OCI-M2 (cell line): Measurements from ENCODE around the gene PARD3B.

Experiments used
- DNase-seq: peaks from one replicate; lab custom pipeline; 2025; ENCODE audit not compliant: unreplicated experiment; lab: John Stamatoyannopoulos, UW

PARD3B gene

GRCh38 chr2:205629091-205629776, 1084.0 kb downstream of the PARD3B start:
- DNase-seq: no peak

GRCh38 chr2:205633994-205634393, 1088.7 kb downstream of the PARD3B start:
- no peak for DNase-seq

GRCh38 chr2:205636549-205637319, 1091.5 kb downstream of the PARD3B start:
- DNase-seq: no peak

GRCh38 chr2:205637320-205637602, 1092.0 kb downstream of the PARD3B start:
- no peak for DNase-seq

GRCh38 chr2:205637779-205638503, 1092.7 kb downstream of the PARD3B start:
- no peak for DNase-seq

- DNase-seq: no peak
These were observed 1095.4 kb downstream of the PARD3B start for GRCh38 chr2:205640716-205641115.

GRCh38 chr2:205642599-205643356, 1097.5 kb downstream of the PARD3B start:
- DNase-seq: no peak

- DNase-seq: no peak
These were observed 1098.2 kb downstream of the PARD3B start for GRCh38 chr2:205643391-205643885.

GRCh38 chr2:205644018-205644417, 1098.7 kb downstream of the PARD3B start:
- DNase-seq: no peak

- DNase-seq: no peak
These were observed 1101.4 kb downstream of the PARD3B start for GRCh38 chr2:205646680-205647079.

- no peak for DNase-seq
These were observed 1105.2 kb downstream of the PARD3B start for GRCh38 chr2:205650450-205650849.

- DNase-seq: no peak
These were observed 1105.7 kb downstream of the PARD3B start for GRCh38 chr2:205650931-205651330.

GRCh38 chr2:205651719-205652118, 1106.4 kb downstream of the PARD3B start:
- no peak for DNase-seq

- no peak for DNase-seq
These were observed 1109.8 kb downstream of the PARD3B start for GRCh38 chr2:205654878-205655605.

GRCh38 chr2:205655779-205656456, 1110.6 kb downstream of the PARD3B start:
- DNase-seq: no peak

- no peak for DNase-seq
These were observed 1111.2 kb downstream of the PARD3B start for GRCh38 chr2:205656461-205656860.

- no peak for DNase-seq
These were observed 1111.7 kb downstream of the PARD3B start for GRCh38 chr2:205656941-205657340.

GRCh38 chr2:205657579-205657978, 1112.3 kb downstream of the PARD3B start:
- no peak for DNase-seq

GRCh38 chr2:205658068-205658467, 1112.8 kb downstream of the PARD3B start:
- no peak for DNase-seq

- no peak for DNase-seq
These were observed 1113.3 kb downstream of the PARD3B start for GRCh38 chr2:205658572-205658971.
